ENCODE data around the gene SLC25A2.
"Not testable (repeated sequence)": the region's sequence is repeated elsewhere in the genome, so short reads cannot be mapped to it uniquely, and the experiment has no call there.

Gene SLC25A2

GRCh38 chr5:141326088-141326854 is 22.4 kb upstream of the SLC25A2 start:
- Mint-ChIP-seq H3K4me1 (peaks cover 10% of the 10 kb centered on the region), H3K27me3 (peaks cover 35% of the 10 kb centered on the region), H3K9me3 (peaks cover 4 to 7% of the 10 kb centered on the region in 2 donors), H3K4me3 (peak overlapping the region; percentile 92 to 94), H3K27ac (peak overlapping the region; percentile 75 to 95)
- DNase-seq (peak; percentile 46 to 76), ATAC-seq (peak; percentile 96)

GRCh38 chr5:141322261-141322660 is 18.4 kb upstream of the SLC25A2 start:
- DNase-seq (no peak), ATAC-seq (no peak)
- H3K4me3 Mint-ChIP-seq = peak overlapping the region in 1 of 2 donors; percentile 99
- peaks cover 12% of the 10 kb centered on the region for H3K27me3 Mint-ChIP-seq
- peaks cover 21 to 31% of the 10 kb centered on the region in 2 donors for H3K9me3 Mint-ChIP-seq
- H3K27ac Mint-ChIP-seq = no peak overlapping the region
- H3K4me1 Mint-ChIP-seq = peaks cover 32% of the 10 kb centered on the region

GRCh38 chr5:141320225-141321169 is 16.6 kb upstream of the SLC25A2 start, which contains the start of gene TAF7:
TAF7 (minus strand) TSS chr5:141320784; CDS start chr5:141320044, 740 bp downstream.
- Mint-ChIP-seq H3K4me1 (peaks cover 22% of the 10 kb centered on the region), H3K9me3 (peaks cover 25 to 37% of the 10 kb centered on the region in 2 donors), H3K27me3 (no peaks in the 10 kb centered on the region), H3K27ac (peak within 1 kb of the TSS; percentile 100), H3K4me3 (peak within 1 kb of the TSS; percentile 96 to 99)
- peak; percentile 91 to 94 for DNase-seq
- ATAC-seq = peak; percentile 97

- Mint-ChIP-seq H3K9me3 (peaks cover 33 to 45% of the 10 kb centered on the region in 2 donors), H3K27me3 (no peaks in the 10 kb centered on the region), H3K4me3 (peak overlapping the region; percentile 96 to 99), H3K4me1 (peaks cover 22% of the 10 kb centered on the region), H3K27ac (peak overlapping the region; percentile 100)
- DNase-seq = no peak
- no peak for ATAC-seq
Measured at GRCh38 chr5:141319699-141320098, 15.8 kb upstream of the SLC25A2 start.

- Mint-ChIP-seq H3K9me3 (peaks cover 36 to 50% of the 10 kb centered on the region in 2 donors), H3K4me3 (peak overlapping the region; percentile 96 to 99), H3K4me1 (peaks cover 22% of the 10 kb centered on the region), H3K27me3 (no peaks in the 10 kb centered on the region), H3K27ac (no peak overlapping the region)
- DNase-seq (no peak), ATAC-seq (no peak)
Measured at GRCh38 chr5:141319202-141319601, 15.4 kb upstream of the SLC25A2 start.

- not testable (repeated sequence) for DNase-seq, H3K27ac Mint-ChIP-seq, ATAC-seq, H3K27me3 Mint-ChIP-seq, H3K4me3 Mint-ChIP-seq
- Mint-ChIP-seq H3K4me1 (peaks cover 22% of the 10 kb centered on the region), H3K9me3 (peaks cover 43 to 62% of the 10 kb centered on the region in 2 donors)
Measured at GRCh38 chr5:141316963-141317362, 13.1 kb upstream of the SLC25A2 start.

- Mint-ChIP-seq H3K4me3 (no peak overlapping the region), H3K27me3 (no peaks in the 10 kb centered on the region), H3K9me3 (peaks cover 38 to 66% of the 10 kb centered on the region in 2 donors), H3K27ac (no peak overlapping the region), H3K4me1 (peaks cover 11% of the 10 kb centered on the region)
- no peak for DNase-seq
- no peak for ATAC-seq
Measured at GRCh38 chr5:141313711-141314110, 9.9 kb upstream of the SLC25A2 start.

GRCh38 chr5:141306630-141307029 is 2.8 kb upstream of the SLC25A2 start:
- Mint-ChIP-seq H3K27ac (no peak overlapping the region), H3K4me1 (peaks cover 2% of the 10 kb centered on the region), H3K9me3 (peaks cover 35 to 59% of the 10 kb centered on the region in 2 donors), H3K27me3 (no peaks in the 10 kb centered on the region), H3K4me3 (no peak overlapping the region)
- DNase-seq (no peak), ATAC-seq (no peak)

GRCh38 chr5:141298376-141298775 is 5.5 kb downstream of the SLC25A2 start:
- DNase-seq (no peak), ATAC-seq (no peak)
- Mint-ChIP-seq H3K27me3 (no peaks in the 10 kb centered on the region), H3K4me3 (no peak overlapping the region), H3K9me3 (peaks cover 54 to 57% of the 10 kb centered on the region in 2 donors), H3K4me1 (no peaks in the 10 kb centered on the region), H3K27ac (no peak overlapping the region)

- no peaks in the 10 kb centered on the region for H3K4me1 Mint-ChIP-seq
- no peak overlapping the region for H3K4me3 Mint-ChIP-seq
- no peak for ATAC-seq
- H3K27ac Mint-ChIP-seq = no peak overlapping the region
- no peaks in the 10 kb centered on the region for H3K27me3 Mint-ChIP-seq
- DNase-seq = no peak
- peaks cover 49 to 72% of the 10 kb centered on the region in 2 donors for H3K9me3 Mint-ChIP-seq
Measured at GRCh38 chr5:141272906-141273305, 30.9 kb downstream of the SLC25A2 start.

- DNase-seq (no peak), ATAC-seq (no peak)
- no peak overlapping the region for H3K27ac Mint-ChIP-seq
- H3K4me3 Mint-ChIP-seq = no peak overlapping the region
- no peaks in the 10 kb centered on the region for H3K4me1 Mint-ChIP-seq
- H3K27me3 Mint-ChIP-seq = no peaks in the 10 kb centered on the region
- peaks cover 51 to 73% of the 10 kb centered on the region in 2 donors for H3K9me3 Mint-ChIP-seq
Measured at GRCh38 chr5:141269195-141269594, 34.7 kb downstream of the SLC25A2 start.

GRCh38 chr5:141261238-141261546 is 42.7 kb downstream of the SLC25A2 start:
- no peak for ATAC-seq
- Mint-ChIP-seq H3K27ac (no peak overlapping the region), H3K4me3 (no peak overlapping the region), H3K4me1 (no peaks in the 10 kb centered on the region), H3K9me3 (peaks cover 55 to 75% of the 10 kb centered on the region in 2 donors), H3K27me3 (no peaks in the 10 kb centered on the region)
- DNase-seq = no peak

- Mint-ChIP-seq H3K27me3 (no peaks in the 10 kb centered on the region), H3K9me3 (peaks cover 52 to 75% of the 10 kb centered on the region in 2 donors)
- no peak for DNase-seq
Measured at GRCh38 chr5:141260458-141261237, 43.2 kb downstream of the SLC25A2 start.

GRCh38 chr5:141258948-141259347 is 44.9 kb downstream of the SLC25A2 start:
- no peaks in the 10 kb centered on the region for H3K4me1 Mint-ChIP-seq
- H3K4me3 Mint-ChIP-seq = no peak overlapping the region
- ATAC-seq = no peak
- H3K27me3 Mint-ChIP-seq = no peaks in the 10 kb centered on the region
- peaks cover 57 to 74% of the 10 kb centered on the region in 2 donors for H3K9me3 Mint-ChIP-seq
- no peak for DNase-seq
- no peak overlapping the region for H3K27ac Mint-ChIP-seq

More at GRCh38 chr5:141260458-141261237, 43.2 kb downstream of the SLC25A2 start:
- H3K4me3 Mint-ChIP-seq = no peak overlapping the region
- no peaks in the 10 kb centered on the region for H3K4me1 Mint-ChIP-seq
- no peak overlapping the region for H3K27ac Mint-ChIP-seq
- ATAC-seq = no peak

GRCh38 chr5:141258464-141258863 is 45.4 kb downstream of the SLC25A2 start:
- Mint-ChIP-seq H3K4me3 (no peak overlapping the region), H3K27ac (no peak overlapping the region), H3K27me3 (no peaks in the 10 kb centered on the region), H3K9me3 (peaks cover 54 to 70% of the 10 kb centered on the region in 2 donors), H3K4me1 (no peaks in the 10 kb centered on the region)
- DNase-seq (no peak), ATAC-seq (no peak)
